ENCODE measurements around the gene IQGAP2.
"Not testable (repeated sequence)": the region's sequence is repeated elsewhere in the genome, so short reads cannot be mapped to it uniquely, and the experiment has no call there.

Gene IQGAP2

DNA sequence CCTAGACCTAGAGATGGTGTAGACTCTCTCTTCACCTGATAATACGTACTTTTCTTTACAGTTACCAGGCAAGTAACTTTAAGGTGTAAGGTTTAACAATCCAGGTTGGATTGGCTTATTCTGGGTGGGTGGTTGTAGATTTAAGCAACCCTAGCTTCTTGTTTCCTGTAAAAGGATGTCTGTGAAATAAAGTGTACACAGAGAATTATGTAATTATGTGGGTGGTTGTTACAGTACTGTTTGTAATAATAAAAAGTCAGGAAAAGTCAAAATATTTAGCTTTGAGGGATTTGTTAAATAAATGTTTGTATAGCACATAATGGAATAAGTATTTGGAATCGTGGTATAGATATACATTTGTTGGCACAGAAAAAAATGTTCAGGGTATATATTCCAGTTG is 269.2 kb downstream of the IQGAP2 start:
- peaks cover 2% of the 10 kb centered on the region for H3K36me3 ChIP-seq (ENCODE audit: control insufficient read depth, insufficient read depth, low read length)
- no peaks in the 10 kb centered on the region for H3K4me1 ChIP-seq (ENCODE audit: control insufficient read depth, insufficient read depth, low read length)
- no peaks in the 10 kb centered on the region for H3K27me3 ChIP-seq (ENCODE audit: control insufficient read depth, insufficient read depth, low read length)
- no peak overlapping the region for H3K9ac ChIP-seq (ENCODE audit: low read length)
- H3K27ac ChIP-seq (ENCODE audit: low read depth, low read length), result no peak overlapping the region
- no peak overlapping the region for H3K4me3 ChIP-seq (ENCODE audit: low read length)

- Histone ChIP-seq H3K4me1 (ENCODE audit: control insufficient read depth, insufficient read depth, low read length) (no peaks in the 10 kb centered on the region), H3K9ac (ENCODE audit: low read length) (no peak overlapping the region), H3K4me3 (ENCODE audit: low read length) (no peak overlapping the region), H3K27me3 (ENCODE audit: control insufficient read depth, insufficient read depth, low read length) (no peaks in the 10 kb centered on the region), H3K27ac (ENCODE audit: low read depth, low read length) (no peak overlapping the region), H3K36me3 (ENCODE audit: control insufficient read depth, insufficient read depth, low read length) (peaks cover 2% of the 10 kb centered on the region)
These were observed 270.0 kb downstream of the IQGAP2 start for GRCh38 chr5:76673125-76673524.

GRCh38 chr5:76674330-76675066 is 271.4 kb downstream of the IQGAP2 start:
- Histone ChIP-seq H3K4me1 (ENCODE audit: control insufficient read depth, insufficient read depth, low read length) (no peaks in the 10 kb centered on the region), H3K9ac (ENCODE audit: low read length) (no peak overlapping the region)

DNA sequence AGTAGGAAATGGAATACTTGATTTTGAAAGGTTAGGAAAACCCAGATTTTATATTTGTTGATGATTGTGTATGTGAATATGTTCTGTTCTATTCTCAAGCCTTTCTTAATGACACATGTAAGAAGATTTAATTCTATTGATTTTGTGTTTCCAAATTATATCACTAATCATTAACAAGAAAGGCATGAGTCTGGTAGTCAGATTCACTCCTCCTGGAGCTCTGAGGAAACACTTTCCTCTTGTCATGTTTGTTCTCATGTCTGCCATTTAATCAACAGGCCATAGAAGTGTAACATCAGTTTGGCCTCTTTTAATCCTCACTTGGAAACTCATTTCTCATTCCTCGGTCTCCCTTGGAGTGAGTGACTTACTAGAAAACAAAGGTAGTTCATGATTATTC is 272.3 kb downstream of the IQGAP2 start:
- H3K27ac ChIP-seq (ENCODE audit: low read depth, low read length), result no peak overlapping the region
- no peak overlapping the region for H3K4me3 ChIP-seq (ENCODE audit: low read length)
- H3K4me1 ChIP-seq (ENCODE audit: control insufficient read depth, insufficient read depth, low read length), result no peaks in the 10 kb centered on the region
- H3K36me3 ChIP-seq (ENCODE audit: control insufficient read depth, insufficient read depth, low read length), result peaks cover 2% of the 10 kb centered on the region
- no peaks in the 10 kb centered on the region for H3K27me3 ChIP-seq (ENCODE audit: control insufficient read depth, insufficient read depth, low read length)
- H3K9ac ChIP-seq (ENCODE audit: low read length), result no peak overlapping the region

More at GRCh38 chr5:76674330-76675066, 271.4 kb downstream of the IQGAP2 start:
- no peak overlapping the region for H3K27ac ChIP-seq (ENCODE audit: low read depth, low read length)
- no peak overlapping the region for H3K4me3 ChIP-seq (ENCODE audit: low read length)
- H3K27me3 ChIP-seq (ENCODE audit: control insufficient read depth, insufficient read depth, low read length), result no peaks in the 10 kb centered on the region
- H3K36me3 ChIP-seq (ENCODE audit: control insufficient read depth, insufficient read depth, low read length), result peaks cover 2% of the 10 kb centered on the region

DNA sequence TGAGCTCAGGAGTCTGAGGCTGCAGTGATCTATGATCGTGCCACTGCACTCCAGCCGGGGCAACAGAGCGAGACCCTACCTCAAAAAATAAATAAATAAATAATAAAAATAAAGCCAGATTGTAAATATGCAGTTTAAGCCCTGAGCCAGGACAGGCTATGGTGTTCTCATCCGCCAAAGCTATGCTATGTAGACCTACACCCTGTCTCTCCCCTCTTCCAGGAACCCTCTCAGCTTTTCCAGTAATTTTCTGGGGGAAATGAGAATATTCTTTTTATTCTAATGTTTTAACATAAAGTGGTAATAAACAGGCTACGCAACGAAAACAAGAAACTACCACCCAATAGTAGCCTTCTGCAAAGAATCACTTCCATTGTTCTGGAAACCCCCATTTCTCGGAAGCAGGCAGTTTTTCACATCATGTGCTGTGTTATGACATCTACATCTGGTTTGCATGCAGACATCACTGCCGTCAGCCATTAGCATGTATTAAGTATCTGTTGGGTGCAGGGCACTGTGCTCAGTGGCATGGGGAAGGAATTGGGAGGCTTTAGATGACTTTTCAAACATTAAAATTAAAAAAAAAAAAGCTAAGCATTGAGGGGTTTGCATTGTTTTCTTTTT is 274.9 kb downstream of the IQGAP2 start:
- Histone ChIP-seq H3K27me3 (ENCODE audit: control insufficient read depth, insufficient read depth, low read length) (no peaks in the 10 kb centered on the region), H3K4me1 (ENCODE audit: control insufficient read depth, insufficient read depth, low read length) (no peaks in the 10 kb centered on the region), H3K9ac (ENCODE audit: low read length) (no peak overlapping the region), H3K4me3 (ENCODE audit: low read length) (no peak overlapping the region), H3K27ac (ENCODE audit: low read depth, low read length) (no peak overlapping the region), H3K36me3 (ENCODE audit: control insufficient read depth, insufficient read depth, low read length) (no peaks in the 10 kb centered on the region)

GRCh38 chr5:76679231-76679630 is 276.1 kb downstream of the IQGAP2 start:
- no peak overlapping the region for H3K27ac ChIP-seq (ENCODE audit: low read depth, low read length)

GRCh38 chr5:76680826-76681225 is 277.7 kb downstream of the IQGAP2 start:
- not testable (repeated sequence) for H3K9ac ChIP-seq (ENCODE audit: low read length); H3K4me3 ChIP-seq (ENCODE audit: low read length); H3K27ac ChIP-seq (ENCODE audit: low read depth, low read length); H3K27me3 ChIP-seq (ENCODE audit: control insufficient read depth, insufficient read depth, low read length); H3K4me1 ChIP-seq (ENCODE audit: control insufficient read depth, insufficient read depth, low read length); H3K36me3 ChIP-seq (ENCODE audit: control insufficient read depth, insufficient read depth, low read length)

More at GRCh38 chr5:76679231-76679630, 276.1 kb downstream of the IQGAP2 start:
- H3K27me3 ChIP-seq (ENCODE audit: control insufficient read depth, insufficient read depth, low read length), result no peaks in the 10 kb centered on the region
- no peaks in the 10 kb centered on the region for H3K36me3 ChIP-seq (ENCODE audit: control insufficient read depth, insufficient read depth, low read length)
- no peak overlapping the region for H3K9ac ChIP-seq (ENCODE audit: low read length)
- H3K4me1 ChIP-seq (ENCODE audit: control insufficient read depth, insufficient read depth, low read length), result no peaks in the 10 kb centered on the region
- no peak overlapping the region for H3K4me3 ChIP-seq (ENCODE audit: low read length)

GRCh38 chr5:76681287-76681686 is 278.2 kb downstream of the IQGAP2 start:
- H3K4me3 ChIP-seq (ENCODE audit: low read length), result no peak overlapping the region
- H3K9ac ChIP-seq (ENCODE audit: low read length), result no peak overlapping the region
- H3K27me3 ChIP-seq (ENCODE audit: control insufficient read depth, insufficient read depth, low read length), result no peaks in the 10 kb centered on the region
- no peak overlapping the region for H3K27ac ChIP-seq (ENCODE audit: low read depth, low read length)
- no peaks in the 10 kb centered on the region for H3K4me1 ChIP-seq (ENCODE audit: control insufficient read depth, insufficient read depth, low read length)
- H3K36me3 ChIP-seq (ENCODE audit: control insufficient read depth, insufficient read depth, low read length), result no peaks in the 10 kb centered on the region

GRCh38 chr5:76682387-76682786 is 279.3 kb downstream of the IQGAP2 start:
- Histone ChIP-seq H3K4me1 (ENCODE audit: control insufficient read depth, insufficient read depth, low read length) (no peaks in the 10 kb centered on the region), H3K4me3 (ENCODE audit: low read length) (no peak overlapping the region), H3K27ac (ENCODE audit: low read depth, low read length) (no peak overlapping the region), H3K9ac (ENCODE audit: low read length) (no peak overlapping the region), H3K27me3 (ENCODE audit: control insufficient read depth, insufficient read depth, low read length) (no peaks in the 10 kb centered on the region), H3K36me3 (ENCODE audit: control insufficient read depth, insufficient read depth, low read length) (no peaks in the 10 kb centered on the region)

GRCh38 chr5:76683816-76684731 is 281.0 kb downstream of the IQGAP2 start:
- Histone ChIP-seq H3K27me3 (ENCODE audit: control insufficient read depth, insufficient read depth, low read length) (no peaks in the 10 kb centered on the region), H3K4me3 (ENCODE audit: low read length) (no peak overlapping the region), H3K9ac (ENCODE audit: low read length) (no peak overlapping the region), H3K36me3 (ENCODE audit: control insufficient read depth, insufficient read depth, low read length) (no peaks in the 10 kb centered on the region), H3K27ac (ENCODE audit: low read depth, low read length) (no peak overlapping the region), H3K4me1 (ENCODE audit: control insufficient read depth, insufficient read depth, low read length) (no peaks in the 10 kb centered on the region)

DNA sequence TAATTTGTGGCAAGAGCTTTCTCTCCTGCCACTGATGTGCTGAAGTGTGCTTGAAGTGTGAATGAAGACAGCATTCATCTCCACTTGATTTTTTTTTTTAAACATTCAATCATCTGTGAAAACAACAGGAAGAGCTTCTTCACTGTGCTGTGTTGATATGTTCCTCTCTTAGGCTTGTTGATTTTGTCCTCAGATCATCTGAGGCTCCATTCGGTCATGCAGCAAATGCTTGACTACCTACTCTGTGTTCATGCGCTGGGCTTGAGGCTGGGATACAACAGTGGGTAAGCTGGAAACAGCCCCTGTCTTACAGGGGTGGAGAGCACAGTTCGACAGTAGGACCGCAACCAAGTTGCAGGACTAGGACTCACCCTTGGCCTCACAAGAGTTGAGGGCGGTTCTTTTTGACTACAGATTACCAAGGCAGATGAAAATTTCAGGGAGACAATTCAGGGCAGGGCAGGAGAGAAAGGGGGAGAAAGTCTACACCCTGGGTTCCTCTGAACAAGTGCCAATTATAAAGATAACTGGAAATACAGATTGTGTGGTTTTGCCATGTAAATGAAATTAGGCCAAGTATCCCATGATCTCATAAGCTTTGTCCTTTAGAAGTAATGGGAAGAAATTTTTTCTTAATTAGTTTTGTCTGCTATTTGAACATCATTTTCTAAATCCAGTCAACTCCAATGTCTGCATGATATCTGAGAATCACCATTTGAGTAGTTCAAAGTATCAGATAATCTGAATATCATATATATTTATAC is 281.9 kb downstream of the IQGAP2 start:
- Histone ChIP-seq H3K9ac (ENCODE audit: low read length) (no peak overlapping the region), H3K27ac (ENCODE audit: low read depth, low read length) (no peak overlapping the region), H3K27me3 (ENCODE audit: control insufficient read depth, insufficient read depth, low read length) (no peaks in the 10 kb centered on the region), H3K4me3 (ENCODE audit: low read length) (no peak overlapping the region), H3K36me3 (ENCODE audit: control insufficient read depth, insufficient read depth, low read length) (no peaks in the 10 kb centered on the region), H3K4me1 (ENCODE audit: control insufficient read depth, insufficient read depth, low read length) (no peaks in the 10 kb centered on the region)

- Histone ChIP-seq H3K36me3 (ENCODE audit: control insufficient read depth, insufficient read depth, low read length) (no peaks in the 10 kb centered on the region), H3K9ac (ENCODE audit: low read length) (no peak overlapping the region), H3K4me1 (ENCODE audit: control insufficient read depth, insufficient read depth, low read length) (no peaks in the 10 kb centered on the region), H3K27me3 (ENCODE audit: control insufficient read depth, insufficient read depth, low read length) (no peaks in the 10 kb centered on the region), H3K27ac (ENCODE audit: low read depth, low read length) (no peak overlapping the region), H3K4me3 (ENCODE audit: low read length) (no peak overlapping the region)
These were observed 282.6 kb downstream of the IQGAP2 start for GRCh38 chr5:76685704-76686103.
